CD8-positive, alpha-beta memory T cell (primary cell): ENCODE data around the gene DNAI2. TPM values are rescaled to one million over a fixed set of nuclear protein-coding genes. Genes with fewer than 3 reads are reported as not detected.

Experiments
- CTCF ChIA-PET: fragments of 350-600 bp; sonication (Branson Sonifier 250); formaldehyde crosslinking; loops from one replicate; lab custom pipeline; 2021; ENCODE audit warnings: antibody characterized with exemption; lab: Charles Lee
- POLR2A ChIA-PET: fragments of 350-600 bp; sonication (Branson Sonifier 250); formaldehyde crosslinking; loops from one replicate; lab custom pipeline; 2021; ENCODE audit warnings: antibody characterized with exemption; lab: Charles Lee
- DNase-seq, 5 donors: peaks; one replicate each; pipeline versions ENCODE4 v3.0.0 to v3.0.0-alpha.2; 2020 to 2022; ENCODE audit warnings: mixed read lengths in 1 of 5
- H3K27ac ChIP-seq: one replicate; pipeline ENCODE4 v1.7.0; 2013; ENCODE audit warnings: low read depth, mild to moderate bottlenecking, low read length, moderate library complexity
- H3K27me3 ChIP-seq: 2 replicates; pipeline ENCODE4 v1.7.0; 2013; ENCODE audit warnings: low read length, mild to moderate bottlenecking; ENCODE audit not compliant: insufficient read depth, poor library complexity, severe bottlenecking
- H3K36me3 ChIP-seq: 2 replicates; pipeline ENCODE4 v1.7.0; 2013; ENCODE audit warnings: mild to moderate bottlenecking, low read length, moderate library complexity; ENCODE audit not compliant: insufficient read depth
- H3K4me1 ChIP-seq: 2 replicates; pipeline ENCODE4 v1.7.0; 2013; ENCODE audit warnings: mild to moderate bottlenecking, low read length, moderate library complexity; ENCODE audit not compliant: insufficient read depth
- H3K4me3 ChIP-seq: 2 replicates; pipeline ENCODE4 v1.7.0; 2013; ENCODE audit warnings: mild to moderate bottlenecking, low read length
- H3K9me3 ChIP-seq: 2 replicates; pipeline ENCODE4 v1.7.0; 2013; ENCODE audit warnings: mild to moderate bottlenecking, low read length
- H3K27ac Mint-ChIP-seq, 8 donors: one replicate each; pipeline ENCODE4 v1.8.0; 2020 to 2021; ENCODE audit warnings: mixed read lengths in 8 of 8, mild to moderate bottlenecking in 6 of 8, inconsistent platforms in 3 of 8, moderate library complexity in 3 of 8
- H3K27me3 Mint-ChIP-seq, 2 donors: one replicate each; pipeline ENCODE4 v1.8.0; 2020 to 2021; ENCODE audit warnings: mixed read lengths in 2 of 2, mild to moderate bottlenecking in 1 of 2, moderate library complexity in 1 of 2
- H3K36me3 Mint-ChIP-seq, 3 donors: one replicate each; pipeline ENCODE4 v1.8.0; 2020 to 2021; ENCODE audit warnings: mixed read lengths in 3 of 3, inconsistent platforms in 1 of 3, mild to moderate bottlenecking in 1 of 3
- H3K4me1 Mint-ChIP-seq, 3 donors: one replicate each; pipeline ENCODE4 v1.8.0; 2020 to 2021; ENCODE audit warnings: mixed read lengths in 3 of 3, inconsistent platforms in 1 of 3, mild to moderate bottlenecking in 1 of 3
- H3K4me3 Mint-ChIP-seq, 7 donors: one replicate each; pipeline ENCODE4 v1.8.0; 2020 to 2021; ENCODE audit warnings: mixed read lengths in 7 of 7, mild to moderate bottlenecking in 6 of 7, moderate library complexity in 4 of 7, inconsistent platforms in 2 of 7
- H3K9me3 Mint-ChIP-seq, 5 donors: one replicate each; pipeline ENCODE4 v1.8.0; 2020 to 2022; ENCODE audit warnings: mixed read lengths in 5 of 5, mild to moderate bottlenecking in 3 of 5, moderate library complexity in 2 of 5, inconsistent platforms in 1 of 5
- polyA plus RNA-seq: library from polyadenylated mRNA; unstranded; fragments of 300-500 nt; fragmentation: Illumina TruSeq; gene quantifications from one replicate; pipeline ENCODE4 v1.2.3, GENCODE V29; 2021
- total RNA-seq, 2 experiments: library from RNA; stranded (reverse); gene quantifications; one replicate each; pipeline ENCODE4 v1.2.3, GENCODE V29; 2021

The DNAI2 gene
- total and polyA plus RNA-seq, 3 experiments from 2014 or later: 0.35 to 0.60 (median 0.37) TPM

GRCh38 chr17:74249590-74250270 is 24.3 kb upstream of the DNAI2 start:
- H3K4me3 Mint-ChIP-seq: peak overlapping the region in 1 of 7 donors; percentile 3
- Histone ChIP-seq H3K27ac (no peak overlapping the region), H3K27me3 (no peaks in the 10 kb centered on the region), H3K9me3 (no peaks in the 10 kb centered on the region), H3K36me3 (no peaks in the 10 kb centered on the region), H3K4me1 (no peaks in the 10 kb centered on the region), H3K4me3 (no peak overlapping the region)
- POLR2A ChIA-PET: no interaction called here
- CTCF ChIA-PET: interaction anchor here (0.9 to 1.3 kb wide), 2 partner anchors 33 to 35 kb away, joined by 3 read pairs; no protein-coding TSS in a partner anchor
- no peaks in the 10 kb centered on the region for H3K9me3 Mint-ChIP-seq
- H3K4me1 Mint-ChIP-seq: peaks cover 3 to 18% (median 4%) of the 10 kb centered on the region in 3 donors
- peaks cover 3 to 36% (median 15%) of the 10 kb centered on the region in 3 donors for H3K36me3 Mint-ChIP-seq
- peak overlapping the region in 2 of 8 donors; percentile 23 to 39 for H3K27ac Mint-ChIP-seq
- DNase-seq: no peak
- no peaks in the 10 kb centered on the region for H3K27me3 Mint-ChIP-seq

DNA sequence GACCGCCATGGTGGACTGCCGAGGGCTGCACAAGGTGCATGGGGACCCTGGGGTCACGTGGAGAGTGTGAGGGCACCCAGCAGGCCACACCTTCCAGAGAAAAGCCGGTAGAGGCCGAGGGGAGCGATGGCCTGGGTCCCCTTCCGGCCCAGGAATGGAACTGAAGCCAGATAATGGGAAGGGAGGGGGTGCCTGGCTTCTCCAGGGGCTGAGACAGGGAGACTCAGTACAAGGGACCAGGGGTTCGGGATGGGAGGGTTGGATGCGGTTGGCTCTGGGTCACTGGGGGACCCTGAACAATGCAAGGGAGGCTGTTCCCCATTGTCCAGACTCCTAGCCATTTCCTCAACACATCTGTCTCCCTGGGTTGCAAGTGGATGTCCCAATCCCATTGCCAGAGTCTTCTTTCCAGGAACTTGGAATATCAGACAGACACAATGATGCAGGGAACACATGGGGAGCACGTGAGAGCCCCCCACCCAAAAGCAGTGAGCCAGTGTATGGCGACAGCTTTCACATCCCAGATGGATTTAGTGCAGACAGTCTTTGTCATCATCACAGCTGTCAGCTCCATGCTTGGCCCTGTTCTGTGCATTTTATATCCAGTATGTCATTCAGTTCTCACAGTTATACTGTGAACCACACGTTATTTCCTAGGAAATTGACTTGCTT is 23.6 kb upstream of the DNAI2 start:
- Histone ChIP-seq H3K4me3 (no peak overlapping the region), H3K27me3 (no peaks in the 10 kb centered on the region), H3K36me3 (no peaks in the 10 kb centered on the region), H3K4me1 (no peaks in the 10 kb centered on the region), H3K27ac (no peak overlapping the region), H3K9me3 (no peaks in the 10 kb centered on the region)
- peaks cover 3 to 41% (median 15%) of the 10 kb centered on the region in 3 donors for H3K36me3 Mint-ChIP-seq
- peak overlapping the region in 2 of 8 donors; percentile 23 to 72 for H3K27ac Mint-ChIP-seq
- no peaks in the 10 kb centered on the region for H3K27me3 Mint-ChIP-seq
- H3K9me3 Mint-ChIP-seq: no peaks in the 10 kb centered on the region
- DNase-seq: no peak
- H3K4me1 Mint-ChIP-seq: peaks cover 3 to 18% (median 4%) of the 10 kb centered on the region in 3 donors
- CTCF ChIA-PET: interaction anchor here (1.3 to 1.4 kb wide), 2 partner anchors 32 to 117 kb away, joined by 3 read pairs; no protein-coding TSS in a partner anchor
- POLR2A ChIA-PET: no interaction called here
- H3K4me3 Mint-ChIP-seq: no peak overlapping the region

GRCh38 chr17:74251051-74251450 is 23.0 kb upstream of the DNAI2 start:
- CTCF ChIA-PET: interaction anchor here (0.8 to 1.6 kb wide), 3 partner anchors 11 to 117 kb away, joined by 3 to 4 read pairs (median 3); no protein-coding TSS in a partner anchor

DNA sequence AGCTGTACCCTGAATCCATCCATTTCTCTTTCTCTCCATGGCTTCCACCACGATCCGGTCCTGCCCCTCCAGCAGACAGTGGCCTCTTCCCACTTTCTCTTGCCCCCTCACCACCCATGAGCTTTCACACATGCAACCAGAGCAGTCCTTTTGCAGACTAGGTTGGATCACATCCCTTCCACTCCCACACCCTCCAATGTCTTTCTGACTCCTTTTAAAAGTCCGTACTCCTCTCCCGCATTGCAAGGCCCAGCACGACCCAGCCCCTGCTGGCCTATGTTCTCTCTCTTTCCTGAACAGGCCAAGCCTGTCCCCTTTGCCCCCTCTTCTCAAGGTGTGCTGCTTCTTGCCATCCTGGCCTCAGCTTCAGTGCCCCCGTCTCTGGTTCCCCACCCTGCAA is 22.5 kb upstream of the DNAI2 start:
- POLR2A ChIA-PET: no interaction called here
- Mint-ChIP-seq H3K4me1 (peaks cover 3 to 15% (median 4%) of the 10 kb centered on the region in 3 donors), H3K4me3 (no peak overlapping the region), H3K36me3 (peaks cover 3 to 36% (median 14%) of the 10 kb centered on the region in 3 donors), H3K27me3 (no peaks in the 10 kb centered on the region), H3K27ac (peak overlapping the region in 3 of 8 donors; percentile 51 to 91 (median 52)), H3K9me3 (no peaks in the 10 kb centered on the region)
- Histone ChIP-seq H3K36me3 (no peaks in the 10 kb centered on the region), H3K4me3 (no peak overlapping the region), H3K27me3 (no peaks in the 10 kb centered on the region), H3K9me3 (no peaks in the 10 kb centered on the region), H3K27ac (no peak overlapping the region), H3K4me1 (no peaks in the 10 kb centered on the region)
- no peak for DNase-seq
- CTCF ChIA-PET: interaction anchor here (0.8 to 1.6 kb wide), 3 partner anchors 11 to 116 kb away, joined by 3 to 4 read pairs (median 3); no protein-coding TSS in a partner anchor

More at GRCh38 chr17:74251051-74251450, 23.0 kb upstream of the DNAI2 start:
- H3K36me3 Mint-ChIP-seq: peaks cover 3 to 39% (median 15%) of the 10 kb centered on the region in 3 donors
- DNase-seq: no peak
- POLR2A ChIA-PET: no interaction called here
- H3K4me3 Mint-ChIP-seq: no peak overlapping the region
- Histone ChIP-seq H3K27ac (no peak overlapping the region), H3K4me3 (no peak overlapping the region), H3K27me3 (no peaks in the 10 kb centered on the region), H3K36me3 (no peaks in the 10 kb centered on the region), H3K4me1 (no peaks in the 10 kb centered on the region), H3K9me3 (no peaks in the 10 kb centered on the region)
- H3K27ac Mint-ChIP-seq: peak overlapping the region in 2 of 8 donors; percentile 57 to 91
- H3K9me3 Mint-ChIP-seq: no peaks in the 10 kb centered on the region
- H3K27me3 Mint-ChIP-seq: no peaks in the 10 kb centered on the region
- H3K4me1 Mint-ChIP-seq: peaks cover 3 to 18% (median 4%) of the 10 kb centered on the region in 3 donors

DNA sequence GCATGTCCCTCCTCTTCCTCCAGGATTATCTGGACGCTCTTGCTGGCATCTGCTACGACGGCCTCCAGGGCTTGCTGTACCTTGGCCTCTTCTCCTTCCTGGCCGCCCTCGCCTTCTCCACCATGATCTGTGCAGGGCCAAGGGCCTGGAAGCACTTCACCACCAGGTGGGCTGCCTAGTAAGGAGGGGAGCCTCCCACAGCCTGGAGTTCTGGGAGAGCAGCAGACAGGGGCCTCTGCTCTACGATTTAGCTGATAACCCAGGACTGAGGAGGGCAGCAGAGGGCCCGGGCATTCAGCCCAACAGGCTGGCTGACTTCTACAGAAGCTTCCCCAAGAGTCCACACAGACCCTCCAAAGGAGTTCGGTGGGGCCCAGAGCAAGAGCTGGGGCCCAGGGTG is 21.8 kb upstream of the DNAI2 start:
- CTCF ChIA-PET: interaction anchor here (1.4 to 1.6 kb wide), 2 partner anchors 44 to 116 kb away, joined by 3 to 4 read pairs; no protein-coding TSS in a partner anchor
- no peaks in the 10 kb centered on the region for H3K27me3 Mint-ChIP-seq
- H3K4me1 Mint-ChIP-seq: peaks cover 3 to 14% (median 4%) of the 10 kb centered on the region in 3 donors
- H3K27ac Mint-ChIP-seq: no peak overlapping the region
- no peak for DNase-seq
- no peak overlapping the region for H3K27ac ChIP-seq
- H3K9me3 ChIP-seq: no peaks in the 10 kb centered on the region
- no peaks in the 10 kb centered on the region for H3K9me3 Mint-ChIP-seq
- peaks cover 3 to 39% (median 14%) of the 10 kb centered on the region in 3 donors for H3K36me3 Mint-ChIP-seq
- H3K4me1 ChIP-seq: no peaks in the 10 kb centered on the region
- H3K36me3 ChIP-seq: no peaks in the 10 kb centered on the region
- H3K4me3 ChIP-seq: no peak overlapping the region
- H3K27me3 ChIP-seq: no peaks in the 10 kb centered on the region
- no peak overlapping the region for H3K4me3 Mint-ChIP-seq
- POLR2A ChIA-PET: no interaction called here

DNA sequence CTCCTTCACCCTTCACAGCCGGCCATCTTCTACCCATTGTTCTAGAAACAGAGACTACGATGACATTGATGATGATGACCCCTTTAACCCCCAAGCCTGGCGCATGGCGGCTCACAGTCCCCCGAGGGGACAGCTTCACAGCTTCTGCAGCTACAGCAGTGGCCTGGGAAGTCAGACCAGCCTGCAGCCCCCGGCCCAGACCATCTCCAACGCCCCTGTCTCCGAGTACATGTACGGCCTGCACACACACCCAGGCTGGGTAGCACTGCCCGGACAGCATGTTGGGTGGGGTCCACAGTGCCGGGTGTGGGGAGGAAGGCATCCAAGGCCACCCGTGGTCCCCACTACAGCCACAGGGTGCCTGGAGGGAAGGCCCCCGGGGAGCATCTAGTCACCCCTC is 21.0 kb upstream of the DNAI2 start:
- POLR2A ChIA-PET: no interaction called here

DNA sequence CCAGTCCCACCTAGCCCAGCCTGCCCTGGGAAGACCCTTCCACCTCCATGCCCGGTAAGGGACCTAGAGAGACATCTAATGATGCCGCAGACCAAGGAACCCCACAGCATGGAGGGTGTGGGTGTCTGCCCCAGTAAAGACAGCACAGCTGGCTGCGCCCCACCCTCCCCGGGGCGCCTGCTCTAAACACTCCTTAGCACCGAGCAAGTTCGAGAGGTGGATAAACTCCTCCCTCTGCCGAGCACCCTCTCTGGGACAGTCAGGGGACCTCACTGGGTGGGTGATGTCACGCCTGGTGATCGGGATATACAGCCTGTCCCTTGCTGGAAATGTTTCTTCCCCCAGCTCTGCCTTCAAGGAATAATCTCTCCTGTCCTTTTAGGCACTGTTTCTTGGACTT is 16.7 kb upstream of the DNAI2 start:
- Mint-ChIP-seq H3K27me3 (no peaks in the 10 kb centered on the region), H3K27ac (peak overlapping the region in 2 of 8 donors; percentile 12 to 51), H3K36me3 (peaks cover 3 to 45% (median 5%) of the 10 kb centered on the region in 3 donors), H3K9me3 (no peaks in the 10 kb centered on the region), H3K4me1 (no peaks in the 10 kb centered on the region), H3K4me3 (no peak overlapping the region)
- no peaks in the 10 kb centered on the region for H3K36me3 ChIP-seq
- DNase-seq: no peak
- no peaks in the 10 kb centered on the region for H3K9me3 ChIP-seq
- ChIA-PET POLR2A (no interaction called here), CTCF (no interaction called here)
- no peak overlapping the region for H3K4me3 ChIP-seq
- no peaks in the 10 kb centered on the region for H3K27me3 ChIP-seq
- no peaks in the 10 kb centered on the region for H3K4me1 ChIP-seq
- H3K27ac ChIP-seq: no peak overlapping the region

More for the DNA sequence above, 21.0 kb upstream of the DNAI2 start:
- DNase-seq: no peak
- no peaks in the 10 kb centered on the region for H3K4me1 ChIP-seq
- Mint-ChIP-seq H3K4me1 (peaks cover 3 to 14% (median 4%) of the 10 kb centered on the region in 3 donors), H3K27me3 (no peaks in the 10 kb centered on the region), H3K4me3 (no peak overlapping the region), H3K27ac (no peak overlapping the region), H3K9me3 (no peaks in the 10 kb centered on the region), H3K36me3 (peaks cover 3 to 43% (median 14%) of the 10 kb centered on the region in 3 donors)
- H3K27ac ChIP-seq: no peak overlapping the region
- H3K36me3 ChIP-seq: no peaks in the 10 kb centered on the region
- CTCF ChIA-PET: interaction anchor here (1.6 kb wide), 1 partner anchor 43 kb away, joined by 4 read pairs; no protein-coding TSS in a partner anchor
- H3K27me3 ChIP-seq: no peaks in the 10 kb centered on the region
- no peak overlapping the region for H3K4me3 ChIP-seq
- no peaks in the 10 kb centered on the region for H3K9me3 ChIP-seq
